MM.1S (cell line): Measurements from ENCODE around the gene KRT81.
"Not testable (repeated sequence)": the region's sequence is repeated elsewhere in the genome, so short reads cannot be mapped to it uniquely, and the experiment has no call there.

Source experiments
- DNase-seq: peaks from one replicate; pipeline ENCODE4 v3.0.0-alpha.2; 2015
- H2AFZ ChIP-seq: fragments of 300-600 bp; sonication (generic); 2 replicates; pipeline ENCODE4 v1.6.0; 2016; ENCODE audit warnings: antibody characterized with exemption, low read length
- H3F3A ChIP-seq: fragments of 300-600 bp; sonication (generic); 2 replicates; pipeline ENCODE4 v1.6.1; 2016; ENCODE audit warnings: mild to moderate bottlenecking, antibody characterized with exemption, low read length, moderate library complexity, mixed read lengths; ENCODE audit not compliant: insufficient read depth
- H3K27ac ChIP-seq: fragments of 300-600 bp; sonication (generic); 2 replicates; pipeline ENCODE4 v1.5.1; 2016; ENCODE audit warnings: mild to moderate bottlenecking, low read length
- H3K27me3 ChIP-seq: fragments of 300-600 bp; sonication (generic); replicated peaks from 2 replicates; pipeline ENCODE4 v1.6.0; 2016; ENCODE audit warnings: low read length; ENCODE audit not compliant: insufficient read depth
- H3K36me3 ChIP-seq: fragments of 300-600 bp; sonication (generic); replicated peaks from 2 replicates; pipeline ENCODE4 v1.6.1; 2016; ENCODE audit warnings: mild to moderate bottlenecking, low read length, mixed read lengths; ENCODE audit not compliant: insufficient read depth
- H3K4me1 ChIP-seq: fragments of 300-600 bp; sonication (generic); 2 replicates; pipeline ENCODE4 v1.6.1; 2016; ENCODE audit warnings: low read length, mixed read lengths
- H3K4me2 ChIP-seq: fragments of 300-600 bp; sonication (generic); 2 replicates; pipeline ENCODE4 v1.6.0; 2016; ENCODE audit warnings: low read depth, low read length
- H3K4me3 ChIP-seq: fragments of 300-600 bp; sonication (generic); 2 replicates; pipeline ENCODE4 v1.5.1; 2016; ENCODE audit warnings: low read length, mixed read lengths
- H3K79me2 ChIP-seq: fragments of 300-600 bp; sonication (generic); 2 replicates; pipeline ENCODE4 v1.6.1; 2016; ENCODE audit warnings: mixed run types, low read length, mixed read lengths
- H3K9ac ChIP-seq: fragments of 300-600 bp; sonication (generic); 2 replicates; pipeline ENCODE4 v1.6.1; 2016; ENCODE audit warnings: low read length, mixed read lengths
- H3K9me2 ChIP-seq: fragments of 300-600 bp; sonication (generic); replicated peaks from 2 replicates; pipeline ENCODE4 v1.6.1; 2016; ENCODE audit warnings: mild to moderate bottlenecking, low read length, mixed read lengths; ENCODE audit not compliant: insufficient read depth
- H3K9me3 ChIP-seq: fragments of 300-600 bp; sonication (generic); replicated peaks from 2 replicates; pipeline ENCODE4 v1.6.1; 2016; ENCODE audit warnings: mild to moderate bottlenecking, low read length, mixed read lengths; ENCODE audit not compliant: insufficient read depth
- H4K20me1 ChIP-seq: fragments of 300-600 bp; sonication (generic); 2 replicates; pipeline ENCODE4 v1.6.1; 2016; ENCODE audit warnings: mild to moderate bottlenecking, low read length, moderate library complexity, mixed read lengths; ENCODE audit not compliant: insufficient read depth
- EZH2 ChIP-seq: fragments of 300-600 bp; sonication (generic); optimal IDR thresholded peaks from 2 replicates; pipeline ENCODE3; 2017; ENCODE audit warnings: low read depth, mild to moderate bottlenecking, antibody characterized with exemption, low read length, mixed read lengths
- EZH2phosphoT487 ChIP-seq: fragments of 300-600 bp; sonication (generic); IDR thresholded peaks from 2 replicates; pipeline ENCODE4 v1.6.1; 2018; ENCODE audit warnings: antibody characterized with exemption, low read length
- TF ChIP-seq, protein P1 (sequence below): fragments of 300-600 bp; sonication (generic); IDR thresholded peaks from 2 replicates; pipeline ENCODE4 v1.5.1; 2016; ENCODE audit warnings: antibody characterized with exemption, low read length, mixed read lengths

KRT81 gene

DNA sequence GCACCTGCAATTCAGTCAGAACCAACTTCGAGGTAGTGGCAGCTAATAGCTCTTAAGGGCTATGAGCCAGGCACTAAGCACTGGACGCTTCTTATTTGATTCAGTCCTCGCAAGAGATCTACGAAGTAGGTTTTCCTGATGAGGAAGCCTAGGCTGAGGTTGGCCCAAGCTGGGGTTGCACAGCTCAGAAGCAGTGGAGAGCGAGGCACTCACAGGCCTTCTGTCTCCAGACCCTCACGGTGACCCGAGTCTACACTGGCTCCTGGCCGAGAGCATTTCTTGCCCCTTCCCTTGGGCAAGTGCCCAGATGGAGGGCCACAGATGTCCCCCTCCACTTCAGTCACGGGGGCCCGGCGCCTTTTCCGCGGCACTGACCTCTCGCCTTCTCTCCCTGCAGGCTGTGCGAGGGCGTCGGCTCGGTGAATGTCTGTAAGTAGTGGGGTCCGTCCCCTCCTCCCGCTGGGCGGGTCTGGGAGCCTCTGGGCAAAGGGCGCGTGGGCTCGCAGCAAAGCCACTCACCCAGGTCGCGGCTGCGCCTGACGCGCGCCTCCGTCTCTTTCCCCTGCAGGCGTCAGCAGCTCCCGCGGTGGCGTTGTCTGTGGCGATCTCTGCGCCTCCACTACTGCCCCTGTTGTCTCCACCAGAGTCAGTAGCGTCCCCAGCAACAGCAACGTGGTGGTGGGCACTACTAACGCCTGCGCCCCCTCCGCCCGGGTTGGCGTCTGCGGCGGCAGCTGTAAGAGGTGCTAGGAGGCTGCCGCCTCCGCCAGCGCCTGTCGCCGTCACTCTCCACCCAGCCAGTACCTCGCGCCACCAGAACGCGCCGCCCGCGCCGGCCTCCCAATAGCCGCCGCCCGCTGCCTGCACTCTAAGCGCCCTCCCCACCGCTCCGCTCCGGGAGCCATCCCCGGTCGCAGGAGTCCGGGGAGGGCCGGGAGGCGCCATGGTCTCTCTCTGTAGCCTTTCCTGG is 16.8 kb upstream of the KRT81 start:
- Histone ChIP-seq H3K9me3 (no peaks in the 10 kb centered on the region), H3K9me2 (no peaks in the 10 kb centered on the region), H3K36me3 (no peaks in the 10 kb centered on the region), H3K4me3 (0 out of 2 replicates have a peak overlapping the region, but pooled peaks have one; percentile 31), H3K27ac (no peak overlapping the region), H4K20me1 (no peaks in the 10 kb centered on the region), H3K27me3 (peaks cover 68% of the 10 kb centered on the region), H3F3A (no peaks in the 10 kb centered on the region), H3K9ac (no peak overlapping the region), H3K79me2 (no peaks in the 10 kb centered on the region), H3K4me1 (no peaks in the 10 kb centered on the region), H3K4me2 (no peak overlapping the region; the same call in 1 of the 2 replicates), H2AFZ (no peak overlapping the region)
- DNase-seq = no peak
- TF ChIP-seq EZH2phosphoT487 = no peak
- no peak for TF ChIP-seq EZH2
- TF ChIP-seq, protein P1, sequence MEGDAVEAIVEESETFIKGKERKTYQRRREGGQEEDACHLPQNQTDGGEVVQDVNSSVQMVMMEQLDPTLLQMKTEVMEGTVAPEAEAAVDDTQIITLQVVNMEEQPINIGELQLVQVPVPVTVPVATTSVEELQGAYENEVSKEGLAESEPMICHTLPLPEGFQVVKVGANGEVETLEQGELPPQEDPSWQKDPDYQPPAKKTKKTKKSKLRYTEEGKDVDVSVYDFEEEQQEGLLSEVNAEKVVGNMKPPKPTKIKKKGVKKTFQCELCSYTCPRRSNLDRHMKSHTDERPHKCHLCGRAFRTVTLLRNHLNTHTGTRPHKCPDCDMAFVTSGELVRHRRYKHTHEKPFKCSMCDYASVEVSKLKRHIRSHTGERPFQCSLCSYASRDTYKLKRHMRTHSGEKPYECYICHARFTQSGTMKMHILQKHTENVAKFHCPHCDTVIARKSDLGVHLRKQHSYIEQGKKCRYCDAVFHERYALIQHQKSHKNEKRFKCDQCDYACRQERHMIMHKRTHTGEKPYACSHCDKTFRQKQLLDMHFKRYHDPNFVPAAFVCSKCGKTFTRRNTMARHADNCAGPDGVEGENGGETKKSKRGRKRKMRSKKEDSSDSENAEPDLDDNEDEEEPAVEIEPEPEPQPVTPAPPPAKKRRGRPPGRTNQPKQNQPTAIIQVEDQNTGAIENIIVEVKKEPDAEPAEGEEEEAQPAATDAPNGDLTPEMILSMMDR = no peak

DNA sequence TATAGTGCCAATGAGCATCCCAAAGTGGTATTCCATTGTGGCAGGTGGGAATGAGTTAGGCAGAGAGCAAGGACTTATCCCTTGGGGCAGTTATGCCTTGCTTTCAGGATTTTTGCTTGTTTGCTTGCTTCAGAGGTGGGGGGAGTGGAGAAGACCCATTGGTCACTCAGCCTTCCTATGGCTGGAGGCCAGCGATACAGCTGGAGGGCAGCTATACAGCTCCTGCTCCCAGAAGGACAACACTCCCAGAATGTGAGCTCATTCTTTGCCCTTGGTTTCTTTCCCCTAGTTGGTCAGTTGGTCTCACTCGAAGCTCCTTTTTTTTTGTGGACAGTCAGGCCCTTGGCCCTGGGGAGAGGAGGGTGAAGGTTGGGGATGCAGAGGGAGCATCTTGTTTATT is 15.4 kb upstream of the KRT81 start:
- Histone ChIP-seq H3K9me3 (no peaks in the 10 kb centered on the region), H3K4me1 (no peaks in the 10 kb centered on the region), H3K36me3 (no peaks in the 10 kb centered on the region), H3K27ac (no peak overlapping the region), H3K9ac (no peak overlapping the region), H4K20me1 (no peaks in the 10 kb centered on the region), H3K9me2 (no peaks in the 10 kb centered on the region), H2AFZ (no peak overlapping the region), H3K27me3 (peaks cover 56% of the 10 kb centered on the region), H3K4me3 (no peak overlapping the region), H3K4me2 (no peak overlapping the region), H3F3A (no peaks in the 10 kb centered on the region), H3K79me2 (no peaks in the 10 kb centered on the region)
- no peak for DNase-seq
- TF ChIP-seq EZH2 (no peak), EZH2phosphoT487 (no peak)
- TF ChIP-seq, protein P1 = no peak

DNA sequence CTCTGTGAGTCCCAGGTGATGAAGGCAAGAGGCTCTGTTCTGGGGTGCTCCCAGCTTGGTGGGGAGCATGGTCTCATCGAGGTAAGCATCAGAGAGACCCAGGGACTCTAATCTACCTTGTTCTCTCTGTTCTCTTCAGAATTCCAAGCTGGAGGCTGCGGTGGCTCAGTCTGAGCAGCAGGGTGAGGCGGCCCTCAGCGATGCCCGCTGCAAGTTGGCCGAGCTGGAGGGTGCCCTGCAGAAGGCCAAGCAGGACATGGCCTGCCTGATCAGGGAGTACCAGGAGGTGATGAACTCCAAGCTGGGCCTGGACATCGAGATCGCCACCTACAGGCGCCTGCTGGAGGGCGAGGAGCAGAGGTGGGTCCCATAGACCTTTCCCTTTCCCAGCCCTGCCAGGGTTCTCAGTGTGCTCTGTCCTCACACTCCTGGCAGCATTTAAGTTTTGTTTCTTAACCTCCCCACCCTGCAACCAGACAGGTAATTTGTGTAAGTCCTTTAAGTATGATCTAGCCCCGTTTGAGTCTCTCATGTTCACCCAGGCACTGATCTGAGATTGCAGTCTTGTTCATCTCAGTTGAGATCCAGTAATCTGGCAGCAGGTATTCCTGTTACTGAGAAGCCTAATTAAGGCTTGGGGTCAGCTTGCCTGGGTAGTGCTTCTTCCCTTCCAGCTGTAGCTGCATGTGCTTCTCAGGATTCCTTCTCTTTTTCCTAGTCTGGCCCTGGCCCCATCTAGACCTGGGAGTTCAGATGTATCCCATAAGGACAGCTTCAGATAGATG is 14.8 kb upstream of the KRT81 start:
- no peaks in the 10 kb centered on the region for H3K9me3 ChIP-seq
- H4K20me1 ChIP-seq = no peaks in the 10 kb centered on the region
- DNase-seq = no peak
- H2AFZ ChIP-seq = no peak overlapping the region
- H3K27me3 ChIP-seq = peaks cover 50% of the 10 kb centered on the region
- no peaks in the 10 kb centered on the region for H3K4me1 ChIP-seq
- no peak overlapping the region for H3K4me3 ChIP-seq
- no peak overlapping the region for H3K4me2 ChIP-seq
- no peaks in the 10 kb centered on the region for H3F3A ChIP-seq
- TF ChIP-seq, protein P1 = peak; percentile 33; the same call in 1 of the 2 replicates
- no peak for TF ChIP-seq EZH2phosphoT487
- H3K9ac ChIP-seq = no peak overlapping the region
- no peaks in the 10 kb centered on the region for H3K36me3 ChIP-seq
- H3K9me2 ChIP-seq = no peaks in the 10 kb centered on the region
- H3K27ac ChIP-seq = no peak overlapping the region
- H3K79me2 ChIP-seq = no peaks in the 10 kb centered on the region

DNA sequence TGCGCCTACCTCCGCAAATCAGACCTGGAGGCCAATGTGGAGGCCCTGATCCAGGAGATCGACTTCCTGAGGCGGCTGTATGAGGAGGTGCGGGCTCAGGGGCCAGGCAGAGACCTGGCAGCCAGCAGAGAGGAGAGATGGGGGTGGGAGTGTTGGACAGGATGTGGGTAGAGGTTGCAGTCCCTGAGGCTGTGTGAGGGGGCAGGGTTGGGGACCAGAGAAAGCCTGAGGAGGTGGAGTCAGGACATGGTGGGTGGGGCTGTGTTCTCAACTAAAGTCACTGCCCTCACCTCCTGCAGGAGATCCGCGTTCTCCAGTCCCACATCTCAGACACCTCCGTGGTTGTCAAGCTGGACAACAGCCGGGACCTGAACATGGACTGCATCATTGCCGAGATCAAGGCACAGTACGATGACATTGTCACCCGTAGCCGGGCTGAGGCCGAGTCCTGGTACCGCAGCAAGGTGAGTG is 13.6 kb upstream of the KRT81 start:
- H3K4me3 ChIP-seq, H3K9me2 ChIP-seq, H3K9me3 ChIP-seq, H3K79me2 ChIP-seq, H4K20me1 ChIP-seq, H3K36me3 ChIP-seq, H3K4me2 ChIP-seq, H3K27ac ChIP-seq, H3K9ac ChIP-seq, H3K4me1 ChIP-seq, H3F3A ChIP-seq, H2AFZ ChIP-seq: not testable (repeated sequence)
- H3K27me3 ChIP-seq = peaks cover 39% of the 10 kb centered on the region
- peak; percentile 28 for DNase-seq

DNA sequence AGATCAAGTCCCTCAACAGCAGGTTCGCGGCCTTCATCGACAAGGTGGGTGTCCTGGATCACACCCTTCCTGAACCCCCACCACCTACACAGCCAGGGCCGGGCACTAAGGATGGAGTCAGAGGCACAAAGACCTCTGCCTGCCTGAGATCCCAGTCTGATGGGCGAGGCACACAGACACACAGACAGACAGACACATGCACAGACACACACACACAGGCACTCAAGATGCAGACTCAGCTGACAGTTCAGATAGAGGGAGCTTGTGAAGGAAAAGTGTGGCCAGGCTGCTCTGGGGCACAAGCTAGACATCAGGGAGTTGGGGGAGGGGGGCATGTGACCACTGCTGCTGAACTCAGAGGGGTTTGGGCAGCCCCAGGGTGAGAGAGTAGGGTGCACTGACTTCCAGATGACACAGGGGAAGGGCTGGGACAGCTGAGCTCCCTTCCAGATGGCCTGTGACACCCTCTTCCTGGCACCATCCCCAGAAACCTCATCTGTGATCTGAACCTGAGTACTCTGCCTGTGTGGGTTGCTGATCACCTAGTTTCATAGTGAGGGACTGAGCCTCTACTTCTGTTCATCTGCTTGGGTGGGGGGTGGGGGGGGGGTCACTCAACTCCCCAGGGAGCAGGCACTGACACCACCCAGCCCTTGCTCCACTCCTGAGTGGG is 11.0 kb upstream of the KRT81 start:
- not testable (repeated sequence) for H3K36me3 ChIP-seq, H3K4me2 ChIP-seq, H3K9ac ChIP-seq, H4K20me1 ChIP-seq, DNase-seq, H2AFZ ChIP-seq, H3K4me1 ChIP-seq, H3K9me3 ChIP-seq, H3K9me2 ChIP-seq, H3F3A ChIP-seq, H3K27ac ChIP-seq, H3K4me3 ChIP-seq, H3K79me2 ChIP-seq
- H3K27me3 ChIP-seq = peaks cover 18% of the 10 kb centered on the region
